H1 (cell line): Measurements from ENCODE around the gene RXFP1. TPM values are rescaled to one million over a fixed set of nuclear protein-coding genes. Genes with fewer than 3 reads are reported as not detected.
"Not testable (repeated sequence)": the region's sequence is repeated elsewhere in the genome, so short reads cannot be mapped to it uniquely, and the experiment has no call there.

Source experiments
- CTCF ChIA-PET: fragments of 300-600 bp; sonication (Branson Sonifier 250); formaldehyde crosslinking; loops from one replicate; lab custom pipeline; 2021; ENCODE audit not compliant: partially characterized antibody; lab: Charles Lee
- POLR2A ChIA-PET: fragments of 300-600 bp; sonication (Branson Sonifier 250); formaldehyde crosslinking; loops from one replicate; lab custom pipeline; 2021; ENCODE audit warnings: inconsistent platforms; ENCODE audit not compliant: partially characterized antibody; lab: Charles Lee
- DNase-seq, 2 experiments: peaks; one replicate each; pipeline versions ENCODE4 v3.0.0 to v3.0.0-alpha.2; 2010 to 2022; ENCODE audit warnings: low spot score in 2 of 2, low read depth in 1 of 2, mixed read lengths in 1 of 2
- FAIRE-seq: peaks from 2 replicates; lab custom pipeline; 2011; peaks lifted over from hg19 to GRCh38; lab: Jason Lieb, UNC
- H2AFZ ChIP-seq: 2 replicates; pipeline ENCODE4 v1.8.1; 2012; ENCODE audit warnings: low read length, inconsistent platforms
- H2AK5ac ChIP-seq: 2 replicates; pipeline ENCODE4 v1.6.1; 2013; ENCODE audit warnings: low read depth, low read length
- H2BK120ac ChIP-seq: replicated peaks from 2 replicates; pipeline ENCODE3; 2013; ENCODE audit warnings: low read depth, low read length, inconsistent platforms
- H2BK12ac ChIP-seq: 2 replicates; pipeline ENCODE4 v1.6.1; 2013; ENCODE audit warnings: low read depth, low read length
- H2BK15ac ChIP-seq: 2 replicates; pipeline ENCODE4 v1.6.1; 2013; ENCODE audit warnings: low read length
- H2BK20ac ChIP-seq: 2 replicates; pipeline ENCODE4 v1.6.1; 2013; ENCODE audit warnings: low read length
- H2BK5ac ChIP-seq: 2 replicates; pipeline ENCODE4 v1.6.1; 2013; ENCODE audit warnings: low read depth, low read length
- H3K14ac ChIP-seq: 2 replicates; pipeline ENCODE4 v1.6.1; 2013; ENCODE audit warnings: inconsistent platforms; ENCODE audit not compliant: insufficient read length
- H3K18ac ChIP-seq: 2 replicates; pipeline ENCODE4 v1.6.1; 2013; ENCODE audit warnings: low read length; ENCODE audit errors: extremely low read depth
- H3K23ac ChIP-seq: 2 replicates; pipeline ENCODE4 v1.6.1; 2013; ENCODE audit warnings: inconsistent platforms; ENCODE audit not compliant: insufficient read length
- H3K23me2 ChIP-seq: 2 replicates; pipeline ENCODE4 v1.6.1; 2013; ENCODE audit warnings: low read depth, low read length
- H3K27ac ChIP-seq: 2 replicates; pipeline ENCODE4 v1.6.1; 2011; ENCODE audit warnings: low read depth, low read length, inconsistent platforms
- H3K27me3 ChIP-seq, 4 experiments: replicated peaks in 1 of 4; 1 replicate in 1 of 4; 2 replicates in 3 of 4; pipeline versions ENCODE4 v1.6.1 to v1.8.1; 2011 to 2013; ENCODE audit warnings: low read length in 3 of 4, mild to moderate bottlenecking in 3 of 4, inconsistent platforms in 2 of 4, mixed read lengths in 2 of 4, moderate library complexity in 1 of 4; ENCODE audit not compliant: control insufficient read depth in 3 of 4, insufficient read depth in 3 of 4; ENCODE audit errors: extremely low read depth in 1 of 4
- H3K36me3 ChIP-seq, 4 experiments: 2 replicates each; pipeline versions ENCODE4 v1.6.1 to v1.8.1; 2011 to 2013; ENCODE audit warnings: mild to moderate bottlenecking in 4 of 4, low read length in 3 of 4, moderate library complexity in 2 of 4, control low read depth in 1 of 4, inconsistent platforms in 1 of 4; ENCODE audit not compliant: insufficient read depth in 4 of 4, control insufficient read depth in 2 of 4
- H3K4ac ChIP-seq: replicated peaks from 2 replicates; pipeline ENCODE3; 2013; ENCODE audit warnings: low read length, low read depth, mixed read lengths, inconsistent platforms; ENCODE audit not compliant: insufficient read length
- H3K4me1 ChIP-seq, 4 experiments: replicated peaks in 1 of 4; 1 replicate in 1 of 4; 2 replicates in 3 of 4; pipeline versions ENCODE4 v1.6.1 to v1.8.1; 2011 to 2013; ENCODE audit warnings: low read length in 3 of 4, inconsistent platforms in 2 of 4, mixed read lengths in 1 of 4; ENCODE audit not compliant: insufficient read depth in 4 of 4, control insufficient read depth in 3 of 4
- H3K4me2 ChIP-seq, 2 experiments: 2 replicates each; pipeline versions ENCODE4 v1.6.1 to v1.8.1; 2011 to 2013; ENCODE audit warnings: low read depth in 2 of 2, low read length in 2 of 2, control low read depth in 1 of 2, inconsistent platforms in 1 of 2, mild to moderate bottlenecking in 1 of 2; ENCODE audit not compliant: insufficient read depth in 1 of 2
- H3K4me3 ChIP-seq, 4 experiments: fragments of 200-600, 300-600 bp in 1 of 4; sonication (generic), shearing (Covaris generic), sonication (Bioruptor Twin) in 1 of 4; 2 replicates each; pipeline versions ENCODE4 v1.5.1 to v1.8.1; 2011 to 2016; ENCODE audit warnings: low read length in 4 of 4, low read depth in 3 of 4, control low read depth in 2 of 4, inconsistent platforms in 2 of 4, mild to moderate bottlenecking in 2 of 4, mixed read lengths in 1 of 4, moderate library complexity in 1 of 4; ENCODE audit not compliant: insufficient read depth in 2 of 4; ENCODE audit errors: extremely low read depth in 1 of 4
- H3K56ac ChIP-seq: replicated peaks from 2 replicates; pipeline ENCODE3; 2013; ENCODE audit warnings: low read depth, mild to moderate bottlenecking, mixed read lengths, low read length, inconsistent platforms; ENCODE audit not compliant: insufficient read length
- H3K79me1 ChIP-seq: 2 replicates; pipeline ENCODE4 v1.6.1; 2013; ENCODE audit warnings: low read depth, low read length, control low read depth
- H3K79me2 ChIP-seq, 2 experiments: 2 replicates each; pipeline versions ENCODE4 v1.6.1 to v1.8.1; 2012 to 2013; ENCODE audit warnings: low read length in 2 of 2, mild to moderate bottlenecking in 2 of 2, inconsistent platforms in 1 of 2; ENCODE audit not compliant: insufficient read depth in 2 of 2, control insufficient read depth in 1 of 2
- H3K9ac ChIP-seq, 4 experiments: replicated peaks in 1 of 4; 1 replicate in 1 of 4; 2 replicates in 3 of 4; pipeline versions ENCODE4 v1.6.1 to v1.8.1; 2011 to 2013; ENCODE audit warnings: low read depth in 3 of 4, low read length in 3 of 4, control low read depth in 2 of 4, mild to moderate bottlenecking in 2 of 4, moderate library complexity in 2 of 4, inconsistent platforms in 1 of 4; ENCODE audit errors: extremely low read depth in 1 of 4
- H3K9me3 ChIP-seq, 2 experiments: 2 replicates each; pipeline versions ENCODE4 v1.6.1 to v1.8.1; 2012 to 2013; ENCODE audit warnings: mild to moderate bottlenecking in 2 of 2, moderate library complexity in 2 of 2, control low read depth in 1 of 2, inconsistent platforms in 1 of 2, low read depth in 1 of 2, low read length in 1 of 2, mixed read lengths in 1 of 2; ENCODE audit not compliant: insufficient read depth in 2 of 2
- H4K20me1 ChIP-seq, 2 experiments: replicated peaks in 1 of 2; 2 replicates each; pipeline versions ENCODE3 to v1.8.1; 2011 to 2013; ENCODE audit warnings: inconsistent platforms in 2 of 2, low read length in 2 of 2, mild to moderate bottlenecking in 1 of 2; ENCODE audit not compliant: insufficient read depth in 2 of 2, control insufficient read depth in 1 of 2
- H4K5ac ChIP-seq: 2 replicates; pipeline ENCODE4 v1.6.1; 2013; ENCODE audit warnings: low read length, low read depth, mixed read lengths, inconsistent platforms; ENCODE audit not compliant: insufficient read length
- H4K8ac ChIP-seq: 2 replicates; pipeline ENCODE4 v1.8.0; 2013; ENCODE audit warnings: mild to moderate bottlenecking, moderate library complexity, low read length, inconsistent platforms; ENCODE audit not compliant: insufficient read depth; ENCODE audit errors: extremely low read depth
- H4K91ac ChIP-seq: replicated peaks from 2 replicates; pipeline ENCODE3; 2013; ENCODE audit warnings: low read length, mixed read lengths, inconsistent platforms; ENCODE audit not compliant: insufficient read length
- WGBS, 2 experiments: shearing (Covaris generic) in 1 of 2; methylation state at CpG; one replicate each; pipeline versions ENCODE4 v1.1.6 to v1.1.7; 2013 to 2015; ENCODE audit warnings: low lambda C conversion rate in 2 of 2, mixed read lengths in 2 of 2, inconsistent platforms in 1 of 2, low coverage in 1 of 2, missing lambda C conversion rate in 1 of 2; ENCODE audit not compliant: insufficient replicate concordance in 2 of 2, insufficient coverage in 1 of 2, insufficient read length in 1 of 2; ENCODE audit errors: extremely low coverage in 1 of 2, missing lambda C conversion rate in 1 of 2; 5-methylcytosine and 5-hydroxymethylcytosine counted together
- polyA plus RNA-seq, 7 experiments: library from polyadenylated mRNA; depleted of rRNA in 3 of 7; stranded (reverse) in 5 of 7; unstranded in 2 of 7; fragments of >200 nt in 5 of 7; fragments of 200-250 nt in 2 of 7; gene quantifications; 1 replicate in 5 of 7; 2 replicates in 1 of 7; 4 replicates in 1 of 7; pipeline versions ENCODE4 v1.2.1 to v1.2.3, GENCODE V29; 2011 to 2013; ENCODE audit warnings: missing spikeins in 2 of 7, mixed read lengths in 2 of 7
- total RNA-seq: library from RNA; stranded (reverse); fragmentation: NEBNext Ultra II Directional; extraction: Animal tissue kit (Norgen Biotek cat#: 25700); gene quantifications from 2 replicates; pipeline ENCODE4 v1.2.1, GENCODE V29; 2021

Gene RXFP1
- total and polyA plus RNA-seq, 2 of the 8 experiments (the other 6 are each of a cell fraction or from before 2014, with no cell fraction given): 0.14 to 0.56 TPM

DNA sequence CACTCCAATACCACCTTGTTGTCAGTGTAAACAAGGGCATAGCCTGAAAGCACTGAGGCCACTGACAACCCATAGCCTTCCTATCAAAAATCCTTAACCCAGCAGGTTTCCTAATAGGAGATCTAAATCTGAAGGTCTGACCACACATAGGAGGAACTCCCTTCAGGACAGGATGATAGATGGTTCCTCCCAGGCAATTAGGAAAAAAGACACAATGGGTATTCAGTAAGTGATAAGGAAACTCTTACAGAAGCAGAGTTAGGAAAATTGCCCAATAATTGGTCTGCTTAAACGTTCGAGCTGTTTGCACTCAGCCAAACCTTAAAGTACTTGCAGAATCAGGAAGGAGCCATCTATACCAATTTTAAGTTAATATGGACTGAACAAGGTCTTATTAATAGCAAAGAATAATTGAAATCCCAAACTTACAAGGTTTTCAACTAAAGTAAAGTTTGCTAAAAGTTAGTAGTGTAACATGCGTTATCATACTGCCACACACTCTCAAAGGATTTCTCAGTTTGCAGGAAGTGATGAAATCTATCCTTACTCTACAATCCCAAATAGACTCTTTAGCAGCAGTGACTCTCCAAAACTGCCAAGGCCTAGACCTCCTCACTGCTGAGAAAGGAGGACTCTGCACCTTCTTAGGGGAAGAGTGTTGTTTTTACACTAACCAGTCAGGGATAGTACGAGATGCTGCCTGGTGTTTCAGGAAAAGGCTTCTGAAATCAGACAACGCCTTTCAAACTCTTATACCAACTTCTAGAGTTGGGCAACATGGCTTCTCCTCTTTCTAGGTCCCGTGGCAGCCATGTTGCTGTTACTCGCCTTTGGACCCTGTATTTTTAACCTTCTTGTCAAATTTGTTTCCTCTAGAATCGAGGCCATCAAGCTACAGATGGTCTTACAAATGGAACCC is 142.3 kb downstream of the RXFP1 start:
- not testable (repeated sequence) for H2AK5ac ChIP-seq, H2AFZ ChIP-seq, H3K23me2 ChIP-seq, H3K9ac ChIP-seq, H3K14ac ChIP-seq, FAIRE-seq, H2BK12ac ChIP-seq, H3K56ac ChIP-seq, H3K27me3 ChIP-seq, H3K27ac ChIP-seq, H3K4me1 ChIP-seq, H3K4me2 ChIP-seq, H3K4me3 ChIP-seq, H4K20me1 ChIP-seq, H4K91ac ChIP-seq, H4K5ac ChIP-seq, DNase-seq, H3K9me3 ChIP-seq, H4K8ac ChIP-seq, H2BK5ac ChIP-seq, H2BK15ac ChIP-seq, H2BK120ac ChIP-seq, H2BK20ac ChIP-seq, H3K23ac ChIP-seq, H3K18ac ChIP-seq, H3K4ac ChIP-seq, H3K79me1 ChIP-seq
- WGBS, 2 experiments: 94% methylated on average over 8 of the region's 8 CpGs; no CpG with 5 or more reads in 1 of the 2 experiments
- Histone ChIP-seq H3K36me3 (peaks cover 0 to 11% (median 3%) of the 10 kb centered on the region in 4 experiments; a peak in 5 of 8 replicates), H3K79me2 (peaks cover 0 to 24% of the 10 kb centered on the region in 2 experiments; a peak in 2 of 4 replicates)
- ChIA-PET CTCF (interaction anchor here (1.3 kb wide), 1 partner anchor 405 kb away, joined by 6 read pairs; no protein-coding TSS in a partner anchor), POLR2A (interaction anchor here (1.2 kb wide), 1 partner anchor 15 kb away, joined by 5 read pairs; no protein-coding TSS in a partner anchor)
